ENCODE results near the gene BNIP1.

The BNIP1 gene

GRCh38 chr5:173165177-173166016 is 21.1 kb downstream of the BNIP1 start:
- no peak for DNase-seq

DNA sequence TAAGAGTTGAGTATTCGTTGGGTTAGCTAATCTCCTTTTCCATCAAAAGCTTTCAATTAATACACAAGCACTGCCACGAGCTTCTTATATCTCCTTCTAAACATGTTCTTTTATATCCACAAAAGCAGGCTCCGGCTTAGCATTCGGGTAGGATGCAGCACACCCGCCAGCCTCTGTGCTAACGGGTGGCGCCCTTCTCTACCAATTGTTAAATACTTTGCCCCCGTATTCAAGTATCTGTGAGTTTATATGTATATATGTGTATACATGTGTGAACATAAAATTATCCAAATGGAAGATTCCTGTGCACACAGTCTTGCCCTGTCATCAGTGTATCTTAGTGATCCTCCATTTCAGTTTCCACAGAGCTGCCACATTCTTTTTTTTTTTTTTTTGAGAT is 27.8 kb downstream of the BNIP1 start:
- no peak for DNase-seq

DNA sequence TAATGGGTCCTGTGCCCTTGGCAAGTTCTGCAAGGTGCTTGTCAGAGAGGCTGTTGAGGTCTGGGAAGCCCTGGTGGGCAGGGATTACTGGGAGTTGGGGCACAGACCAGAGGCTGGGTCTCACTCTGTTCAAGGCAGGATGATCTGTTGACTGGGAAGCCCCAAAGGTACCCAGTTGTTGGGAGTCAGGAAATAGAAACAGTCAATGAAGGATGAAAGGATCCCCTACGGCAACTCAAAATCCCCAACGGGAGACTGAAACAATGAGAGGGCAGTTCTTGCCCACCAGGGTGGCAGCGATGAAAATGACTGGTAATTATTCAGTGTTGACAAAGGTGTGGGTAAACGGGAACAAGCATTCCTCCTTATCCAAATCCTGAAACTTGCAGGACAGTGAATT is 31.2 kb downstream of the BNIP1 start:
- DNase-seq = no peak

- DNase-seq = no peak
These were observed 34.1 kb downstream of the BNIP1 start for GRCh38 chr5:173178369-173178910.

GRCh38 chr5:173180331-173180730 is 36.0 kb downstream of the BNIP1 start:
- no peak for DNase-seq

GRCh38 chr5:173187054-173187743 is 42.9 kb downstream of the BNIP1 start:
- DNase-seq = no peak

DNA sequence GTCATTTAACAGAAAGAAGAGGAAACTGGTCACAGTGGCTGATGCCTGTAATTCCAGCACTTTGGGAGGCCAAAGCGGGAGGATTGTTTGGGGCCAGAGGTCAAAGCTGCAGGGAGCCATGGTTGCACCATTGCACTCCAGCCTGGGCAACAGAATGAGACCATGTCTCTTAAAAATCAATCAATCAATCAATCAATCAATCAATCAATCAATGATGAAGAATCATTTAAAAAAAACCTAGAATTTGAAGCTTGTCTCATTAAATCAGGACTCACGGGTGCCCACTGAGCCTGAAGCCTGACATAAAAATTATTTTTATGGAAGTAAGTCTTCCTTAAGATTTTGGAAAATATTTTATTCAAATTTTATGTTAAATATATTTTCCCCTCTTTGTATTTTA is 43.9 kb downstream of the BNIP1 start:
- DNase-seq = no peak

- no peak for DNase-seq
These were observed 46.7 kb downstream of the BNIP1 start for GRCh38 chr5:173191015-173191414.

GRCh38 chr5:173191561-173191960 is 47.2 kb downstream of the BNIP1 start:
- no peak for DNase-seq

DNA sequence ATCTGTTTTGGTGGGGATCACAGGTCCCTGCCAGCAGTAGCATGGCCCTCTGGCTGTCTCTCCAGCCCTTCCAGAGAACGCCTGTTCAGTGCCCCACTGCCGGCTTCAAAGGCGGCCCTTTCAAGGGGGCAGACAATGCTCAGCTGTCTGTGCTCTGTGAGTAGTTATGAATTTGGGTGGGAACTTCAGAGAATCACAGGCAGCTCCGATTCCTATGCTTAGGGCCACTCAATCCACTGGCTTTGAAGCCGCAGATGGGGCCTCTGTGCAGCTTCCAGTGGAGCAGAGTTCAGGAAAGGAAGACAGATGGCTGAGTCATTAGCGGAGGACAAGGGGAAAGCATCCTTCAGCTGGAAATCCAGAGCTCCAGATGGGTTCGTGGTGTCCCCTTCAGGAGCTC is 48.2 kb downstream of the BNIP1 start:
- no peak for DNase-seq

GRCh38 chr5:173196133-173196952 is 52.0 kb downstream of the BNIP1 start:
- DNase-seq = no peak

DNA sequence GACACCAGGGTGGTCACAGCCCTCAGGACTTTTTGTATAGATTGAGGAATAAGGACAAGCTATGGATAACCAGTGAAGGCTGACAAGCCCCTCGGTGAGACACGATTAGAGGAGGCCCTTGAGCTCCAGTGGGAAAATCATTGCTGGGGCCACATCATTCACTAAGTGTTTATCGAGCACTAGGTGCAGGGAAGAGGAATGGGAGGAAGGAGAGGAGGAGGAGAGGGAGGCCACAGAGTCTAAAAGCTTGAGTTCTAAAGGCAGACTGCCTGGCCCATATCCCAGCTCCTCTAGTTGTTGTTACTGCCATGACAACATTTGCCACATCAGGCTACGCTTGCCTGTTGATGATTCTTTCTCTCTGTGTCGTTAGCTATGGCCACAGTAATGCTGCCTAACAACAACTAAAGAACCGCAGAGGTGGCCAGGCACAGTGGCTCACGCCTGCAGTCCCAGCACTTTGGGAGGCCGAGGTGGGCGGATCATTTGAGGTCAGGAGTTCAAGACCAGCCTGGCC is 53.1 kb downstream of the BNIP1 start:
- DNase-seq = no peak

DNA sequence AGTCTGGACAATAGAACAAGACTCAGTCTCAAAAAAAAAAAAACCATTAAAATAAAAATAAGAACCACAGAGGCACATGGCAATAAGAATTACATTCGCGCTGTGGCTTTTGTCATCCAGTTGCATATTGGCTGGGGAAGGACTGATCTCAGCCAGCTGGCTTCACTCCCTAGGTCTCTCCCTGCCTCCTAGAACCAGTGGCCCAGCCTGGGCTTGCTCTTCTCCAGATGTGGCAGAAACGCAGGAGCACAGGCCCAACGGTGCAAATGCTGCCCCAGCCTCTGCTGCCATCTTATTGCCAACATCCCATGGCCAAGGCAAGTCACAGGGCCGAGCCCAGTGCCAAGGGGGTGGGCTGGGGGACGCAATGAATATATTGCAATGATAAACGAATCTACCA is 53.7 kb downstream of the BNIP1 start:
- no peak for DNase-seq

GRCh38 chr5:173200356-173200755 is 56.0 kb downstream of the BNIP1 start:
- DNase-seq = no peak

GRCh38 chr5:173201636-173202265 is 57.4 kb downstream of the BNIP1 start:
- DNase-seq = no peak

- DNase-seq = peak in 2 of 4 experiments; percentile 2 to 10
These were observed 58.0 kb downstream of the BNIP1 start for GRCh38 chr5:173202266-173202875.

- DNase-seq = peak; percentile 40 to 64 (median 52)
These were observed 60.1 kb downstream of the BNIP1 start for GRCh38 chr5:173204185-173204979.

DNA sequence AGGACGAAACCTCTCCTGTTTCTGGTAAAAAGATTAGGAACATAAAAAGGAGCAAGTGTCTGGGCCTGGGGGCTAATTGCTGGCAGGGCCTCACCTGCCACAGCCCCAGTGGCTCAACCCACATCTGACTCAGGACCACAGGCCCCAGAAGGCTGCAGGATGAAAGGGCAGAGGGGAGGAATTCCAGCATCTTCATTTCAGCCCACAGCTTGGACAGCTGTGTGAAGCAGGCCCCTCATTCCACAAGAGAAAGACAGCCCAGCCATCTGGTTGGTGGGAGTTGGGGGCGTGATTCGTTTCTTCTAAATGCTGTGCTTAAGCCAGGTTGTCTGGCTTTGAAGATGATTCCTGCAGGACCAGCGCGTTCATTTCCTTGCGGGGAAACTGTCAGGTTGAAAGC is 61.6 kb downstream of the BNIP1 start:
- no peak for DNase-seq

DNA sequence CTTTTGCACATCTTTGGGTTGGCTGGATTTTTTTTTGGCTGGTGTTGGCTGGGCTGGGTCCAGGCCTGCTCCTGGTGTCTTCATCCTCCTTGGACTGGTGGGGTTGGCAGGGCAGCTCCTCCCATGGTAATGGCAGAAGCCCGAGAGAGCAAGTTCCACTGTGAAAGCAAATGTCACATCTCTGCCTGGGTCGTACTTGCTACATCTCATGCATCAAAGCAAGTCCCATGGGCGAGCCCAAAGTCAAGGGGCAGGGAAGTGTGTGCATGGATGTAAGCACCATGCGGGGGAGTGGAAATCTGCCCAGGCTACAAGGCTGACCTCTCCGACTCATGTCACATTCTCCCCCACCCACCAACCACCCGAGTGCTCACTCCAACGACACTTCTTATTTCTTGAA is 64.0 kb downstream of the BNIP1 start:
- DNase-seq = no peak

GRCh38 chr5:173210877-173211276 is 66.5 kb downstream of the BNIP1 start:
- no peak for DNase-seq

GRCh38 chr5:173211284-173211683 is 67.0 kb downstream of the BNIP1 start:
- DNase-seq = no peak

Measured in suppressor macrophage (primary cell).